GM18951 (cell line): ENCODE results near the gene OCA2.

Experiments used
- POLR2A ChIP-seq: IDR thresholded peaks from 4 replicates; pipeline ENCODE4 v1.6.1; 2011; ENCODE audit warnings: mild to moderate bottlenecking; ENCODE audit not compliant: insufficient read length, insufficient read depth; ENCODE audit errors: extremely low read depth
- in situ Hi-C: fragments of 300-500 bp; cut with MboI; formaldehyde crosslinking; loops from one replicate; pipeline ENCODE4 v1.12.0; 2022; ENCODE audit warnings: low sequenced_read_pairs, mixed read lengths, inconsistent platforms; ENCODE audit not compliant: unreplicated experiment

Gene OCA2

DNA sequence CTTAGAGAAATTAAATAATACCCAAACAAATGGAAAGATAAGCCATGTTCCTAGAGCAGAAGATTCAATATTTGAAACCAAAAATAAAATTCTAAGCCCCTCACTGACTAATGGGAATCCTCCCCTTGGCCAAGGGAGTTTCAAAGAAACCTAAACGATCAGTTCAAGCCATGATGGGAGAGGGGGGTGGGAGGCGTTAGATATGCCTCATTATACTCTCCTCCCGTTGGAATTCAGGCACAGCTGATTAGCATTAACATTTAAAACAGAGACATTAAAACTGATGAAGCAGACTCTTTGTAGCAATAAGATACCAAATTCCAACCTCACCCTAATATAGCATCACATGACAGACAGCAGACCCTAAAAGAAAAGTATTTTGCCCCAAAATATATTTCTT lies 32.9 kb downstream of the OCA2 start:
- in situ Hi-C loops, result no loop called here
- TF ChIP-seq POLR2A, result no peak

- in situ Hi-C loops, result no loop called here
- TF ChIP-seq POLR2A, result no peak
Measured at GRCh38 chr15:28060005-28060404, 39.1 kb downstream of the OCA2 start.

GRCh38 chr15:28058082-28058481 lies 41.0 kb downstream of the OCA2 start:
- in situ Hi-C loops, result no loop called here
- TF ChIP-seq POLR2A, result no peak

DNA sequence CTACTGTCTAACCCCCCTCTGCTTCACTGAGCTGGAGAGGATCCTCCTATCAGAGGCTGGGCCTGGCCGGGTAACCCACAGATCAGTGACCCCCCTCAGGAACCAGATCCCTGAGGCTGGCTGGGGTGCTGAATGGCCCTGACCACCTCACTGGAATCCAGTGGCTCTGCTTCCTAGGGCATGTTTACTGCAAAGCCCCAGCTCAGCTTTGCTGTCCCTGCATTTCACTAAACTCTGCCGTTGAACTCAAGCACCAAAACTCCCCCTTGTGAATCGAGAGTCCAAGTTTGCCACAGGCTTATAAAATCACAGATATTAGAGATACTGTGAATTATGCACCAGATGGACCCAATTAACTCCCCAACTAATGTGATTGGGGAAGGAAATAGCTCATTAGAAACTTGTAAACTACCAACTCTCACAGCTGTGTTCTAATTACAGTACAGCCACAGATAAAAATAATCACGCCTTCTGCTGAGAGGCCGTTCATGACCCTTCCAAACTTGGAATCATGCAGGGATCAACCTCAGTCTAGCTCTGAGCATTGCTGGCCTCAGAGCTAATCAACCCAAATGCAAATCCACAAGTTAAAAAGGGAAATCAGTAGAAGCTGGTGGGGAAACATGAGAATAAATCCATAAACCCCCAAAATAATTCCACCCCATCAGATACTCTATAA lies 47.0 kb downstream of the OCA2 start:
- TF ChIP-seq POLR2A, result no peak
- in situ Hi-C loops, result no loop called here

- in situ Hi-C loops, result no loop called here
- no peak for TF ChIP-seq POLR2A
Measured at GRCh38 chr15:28049581-28049980, 49.5 kb downstream of the OCA2 start.

GRCh38 chr15:28047277-28047676 lies 51.8 kb downstream of the OCA2 start:
- in situ Hi-C loops, result no loop called here
- no peak for TF ChIP-seq POLR2A

DNA sequence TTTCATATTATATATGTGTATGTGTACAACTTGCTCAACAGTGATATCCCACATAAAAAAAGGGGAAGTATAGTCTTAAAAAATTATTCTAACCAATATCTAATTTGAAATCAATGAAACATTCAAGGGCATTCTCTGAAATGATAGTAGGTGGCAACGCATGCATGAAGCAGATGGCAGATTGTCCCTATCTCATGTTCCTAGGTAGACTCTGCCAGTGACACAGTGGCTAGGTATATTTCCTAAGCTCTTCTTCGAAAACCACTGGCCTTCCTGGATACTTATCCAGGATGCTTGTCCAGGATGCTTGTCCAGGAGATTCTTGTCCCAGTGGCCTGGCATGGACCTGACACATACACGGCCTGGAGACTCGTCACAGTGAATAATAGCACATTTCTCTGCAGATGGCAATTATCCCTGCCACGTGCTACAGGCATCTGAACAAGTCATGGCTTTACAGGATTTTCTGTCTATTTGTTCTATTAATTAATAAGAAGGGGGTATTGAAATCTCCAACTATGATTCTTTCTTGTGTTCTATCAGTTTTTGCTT lies 54.9 kb downstream of the OCA2 start:
- in situ Hi-C loops, result no loop called here
- no peak for TF ChIP-seq POLR2A

GRCh38 chr15:28043691-28044091 lies 55.4 kb downstream of the OCA2 start:
- in situ Hi-C loops, result no loop called here
- no peak for TF ChIP-seq POLR2A

DNA sequence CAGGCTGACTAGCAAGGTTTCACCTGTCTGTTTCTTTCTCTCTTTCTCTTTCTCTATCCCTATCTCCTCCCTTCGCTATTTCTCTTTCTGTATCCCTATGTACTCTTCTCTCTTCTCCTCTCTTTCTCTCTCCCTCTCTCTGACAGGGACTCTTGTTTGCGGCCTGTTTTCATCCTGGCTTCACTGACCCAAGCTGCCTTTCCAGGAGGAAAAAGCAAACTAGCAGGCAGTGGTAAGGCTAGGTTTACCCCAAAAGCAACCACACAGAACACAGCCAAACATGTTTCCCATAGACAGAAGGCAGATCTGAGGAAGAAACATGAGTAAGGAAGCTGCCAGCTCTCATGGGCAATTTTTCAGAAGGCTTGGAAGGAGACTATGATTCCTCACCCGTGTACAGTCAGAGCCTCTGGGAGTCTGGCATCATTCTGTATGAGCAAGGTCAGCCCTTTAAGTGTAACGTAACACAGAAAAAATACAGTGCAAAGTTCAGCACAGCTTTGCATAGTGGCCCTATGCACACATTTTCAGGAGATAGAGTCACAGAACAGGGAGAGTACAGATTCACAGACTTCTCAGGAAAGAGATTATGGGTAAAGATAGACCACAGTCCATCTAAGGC lies 61.0 kb downstream of the OCA2 start:
- in situ Hi-C loops, result no loop called here
- no peak for TF ChIP-seq POLR2A

DNA sequence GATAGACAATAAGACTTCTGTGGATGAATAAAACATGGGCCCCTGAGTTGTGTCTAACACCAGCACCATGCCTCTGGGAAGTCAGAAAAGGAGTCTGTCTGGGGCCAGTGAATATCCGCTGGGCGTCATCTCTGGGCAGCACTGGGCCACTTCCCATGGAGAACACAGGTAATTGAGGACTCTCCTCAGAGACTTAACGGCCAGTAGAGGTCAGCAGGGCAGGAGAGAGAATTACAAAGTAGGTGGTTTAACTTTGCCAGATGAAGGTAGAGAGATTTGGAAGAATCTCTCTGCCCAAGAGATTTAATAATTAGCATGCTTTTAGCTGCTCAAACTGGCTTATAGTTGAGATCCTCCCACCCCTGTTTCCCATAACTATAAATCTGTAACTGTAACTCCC lies 65.7 kb downstream of the OCA2 start:
- TF ChIP-seq POLR2A, result no peak
- in situ Hi-C loops, result no loop called here

DNA sequence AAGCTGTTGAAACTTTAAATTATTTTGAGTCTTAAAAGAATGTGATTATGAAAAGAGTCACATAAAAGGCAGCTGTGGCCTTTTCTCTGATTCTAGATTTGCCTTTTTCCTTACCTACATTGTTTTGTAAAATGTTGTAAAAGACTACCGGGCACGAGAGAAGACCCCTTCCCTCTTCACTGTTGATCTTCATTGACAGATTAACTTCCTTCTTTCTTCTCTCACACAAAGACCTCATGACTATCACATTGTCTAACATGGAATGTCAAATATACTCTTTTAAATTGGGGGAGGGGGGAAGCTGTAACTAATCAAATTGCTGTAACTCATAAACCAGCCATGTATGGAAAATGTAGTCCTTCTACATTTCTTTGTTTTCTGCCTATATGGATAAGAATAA lies 68.3 kb downstream of the OCA2 start:
- TF ChIP-seq POLR2A, result no peak
- in situ Hi-C loops, result no loop called here

GRCh38 chr15:28027714-28028076 lies 71.4 kb downstream of the OCA2 start:
- in situ Hi-C loops, result no loop called here

DNA sequence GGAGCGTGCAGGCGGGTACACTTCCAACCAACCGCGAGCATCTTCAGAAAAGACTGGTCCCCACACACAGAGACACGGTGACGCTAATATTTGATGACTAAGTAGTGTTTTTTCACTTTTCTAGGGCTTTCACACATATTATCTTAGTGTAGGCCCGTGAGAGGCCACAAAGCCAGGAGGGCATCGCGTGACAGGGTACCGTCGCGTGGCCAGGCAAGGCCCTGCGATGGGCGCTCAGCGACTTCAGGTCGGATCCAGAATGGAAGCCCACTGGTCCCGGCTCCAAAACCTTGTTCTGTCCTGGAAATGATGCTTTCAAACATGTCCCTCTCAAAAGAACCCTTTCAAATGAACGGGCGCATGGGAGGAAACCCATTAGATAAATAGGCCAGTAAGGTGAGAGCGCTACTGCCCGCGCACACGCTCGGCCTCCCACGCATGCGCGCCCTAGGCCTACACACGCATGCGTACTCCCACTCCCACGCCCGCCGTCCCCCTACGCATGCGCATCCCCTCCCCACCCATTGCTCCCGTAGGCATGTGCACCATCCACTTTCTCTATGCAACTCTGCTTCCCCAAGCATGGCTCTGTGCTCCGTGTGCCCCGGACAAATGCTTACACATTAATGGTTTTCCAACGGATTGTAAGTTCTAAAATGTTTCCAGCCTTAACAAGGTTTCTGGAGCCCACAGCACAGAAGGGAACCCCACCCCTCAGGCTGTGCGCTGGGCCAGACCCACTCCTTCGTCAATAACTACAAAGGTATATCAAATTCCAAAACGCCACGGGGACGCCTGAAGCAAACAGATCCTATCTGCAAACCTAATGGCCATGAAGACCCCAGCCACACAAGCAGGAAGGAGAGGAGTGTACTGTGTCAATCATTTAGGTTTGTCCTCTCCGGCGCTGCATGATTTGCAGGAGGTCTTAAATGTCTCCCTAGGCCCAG lies 72.1 kb downstream of the OCA2 start:
- no peak for TF ChIP-seq POLR2A
- in situ Hi-C loops, result no loop called here

More at GRCh38 chr15:28027714-28028076, 71.4 kb downstream of the OCA2 start:
- TF ChIP-seq POLR2A, result no peak
